GM18873 (cell line): ENCODE measurements around the gene CYP4F2.
"Not testable (repeated sequence)": the region's sequence is repeated elsewhere in the genome, so short reads cannot be mapped to it uniquely, and the experiment has no call there.

Experiments
- ATAC-seq: cut with Tn5 transposase; IDR thresholded peaks from one replicate; pipeline ENCODE4 v1.9.1; 2021; ENCODE audit warnings: mild to moderate bottlenecking, moderate library complexity, moderate number of reproducible peaks; ENCODE audit not compliant: unreplicated experiment, low FRiP score

The CYP4F2 gene

GRCh38 chr19:15862444-15862843, 35.4 kb downstream of the CYP4F2 start:
- no peak for ATAC-seq

GRCh38 chr19:15860522-15860921, 37.4 kb downstream of the CYP4F2 start:
- ATAC-seq: no peak

GRCh38 chr19:15859187-15859586, 38.7 kb downstream of the CYP4F2 start:
- no peak for ATAC-seq

DNA sequence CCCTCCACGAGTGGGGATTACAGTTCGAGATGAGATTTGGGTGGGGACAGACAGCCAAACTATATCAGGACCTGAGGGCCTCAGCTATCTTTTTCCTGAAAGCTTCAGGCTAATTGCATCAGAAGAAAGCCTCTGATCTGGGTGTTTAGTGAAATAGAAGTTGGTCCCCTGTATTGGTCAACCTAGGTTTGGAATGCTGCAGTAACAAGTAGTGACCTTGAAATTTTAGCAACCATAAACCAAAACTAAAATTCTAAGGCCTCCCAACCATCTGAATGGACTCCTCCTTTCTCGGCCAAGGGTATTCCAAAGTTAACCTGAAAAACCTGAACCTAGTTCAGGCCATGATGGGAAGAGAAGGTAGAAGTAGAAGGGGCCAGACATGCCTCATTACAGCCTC, 47.5 kb downstream of the CYP4F2 start:
- ATAC-seq: no peak

GRCh38 chr19:15846923-15847322, 51.0 kb downstream of the CYP4F2 start:
- no peak for ATAC-seq

- ATAC-seq: not testable (repeated sequence)
Observed at GRCh38 chr19:15843894-15844222, 54.0 kb downstream of the CYP4F2 start.

DNA sequence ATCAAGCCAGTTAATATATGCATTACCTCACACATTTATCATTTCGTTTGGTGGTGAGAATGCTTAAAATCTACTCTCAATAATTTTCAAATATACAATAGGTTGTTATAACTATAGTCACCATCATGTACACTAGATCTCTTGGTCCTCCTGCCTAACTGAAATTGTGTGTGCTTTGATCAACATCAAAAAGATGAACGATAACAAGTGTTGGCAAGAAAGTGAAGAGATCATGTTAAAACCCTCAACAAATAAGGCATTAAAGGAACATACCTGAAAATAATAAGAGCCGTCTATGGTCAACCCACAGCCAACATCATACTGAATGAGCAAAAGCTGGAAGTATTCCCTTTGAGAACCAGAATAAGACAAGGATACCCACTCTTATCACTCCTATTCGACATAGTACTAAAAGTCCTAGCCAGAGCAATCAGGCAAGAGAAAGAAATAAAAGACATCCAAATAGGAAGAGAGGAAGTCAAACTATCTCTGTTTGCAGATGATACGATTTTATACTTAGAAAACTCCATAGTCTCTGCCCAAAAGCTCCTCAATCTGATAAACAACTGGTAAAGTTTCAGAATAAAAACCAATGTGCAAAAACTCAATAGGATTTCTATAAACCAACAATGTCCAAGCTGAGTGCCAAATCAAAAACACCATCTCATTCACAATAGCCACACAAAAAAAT, 54.5 kb downstream of the CYP4F2 start:
- no peak for ATAC-seq

- ATAC-seq: no peak
Observed at GRCh38 chr19:15841875-15842569, 55.9 kb downstream of the CYP4F2 start.

DNA sequence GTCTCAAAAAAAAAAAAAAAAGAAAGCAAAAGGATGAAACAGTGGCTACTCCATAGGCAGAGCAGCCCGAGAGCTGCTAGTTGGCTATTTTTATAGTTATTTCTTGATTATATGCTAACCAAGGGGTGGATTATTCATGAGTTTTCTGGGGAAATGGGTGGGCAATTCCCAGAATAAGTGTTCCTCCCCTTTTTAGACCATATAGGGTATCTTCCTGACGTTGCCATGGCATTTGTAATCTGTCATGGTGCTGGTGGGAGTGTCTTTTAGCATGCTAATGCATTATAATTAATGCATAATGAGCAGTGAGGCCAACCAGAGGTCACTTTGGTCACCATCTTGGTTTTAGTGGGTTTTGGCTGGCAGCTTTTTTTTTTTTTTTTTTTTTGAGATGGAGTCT, 57.0 kb downstream of the CYP4F2 start:
- ATAC-seq: no peak

DNA sequence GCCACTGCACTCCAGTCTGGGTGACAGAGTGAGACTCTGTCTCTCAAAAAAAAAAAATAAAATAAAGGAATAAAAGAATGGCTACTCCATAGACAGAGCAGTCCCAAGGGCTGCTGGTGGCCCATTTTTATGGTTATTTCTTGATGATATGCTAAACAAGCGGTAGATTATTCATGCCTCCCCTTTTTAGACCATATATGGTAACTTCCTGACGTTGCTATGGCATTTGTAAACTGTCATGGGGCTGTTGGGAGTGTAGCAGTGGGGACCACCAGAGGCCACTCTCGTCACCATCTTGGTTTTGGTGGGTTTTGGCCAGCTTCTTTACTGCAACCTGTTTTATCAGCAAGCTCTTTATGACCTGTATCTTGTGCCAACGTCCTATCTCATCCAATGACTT, 58.0 kb downstream of the CYP4F2 start:
- not testable (repeated sequence) for ATAC-seq

- ATAC-seq: no peak
Observed at GRCh38 chr19:15838351-15838750, 59.5 kb downstream of the CYP4F2 start.

- ATAC-seq: no peak
Observed at GRCh38 chr19:15837221-15837731, 60.6 kb downstream of the CYP4F2 start.

DNA sequence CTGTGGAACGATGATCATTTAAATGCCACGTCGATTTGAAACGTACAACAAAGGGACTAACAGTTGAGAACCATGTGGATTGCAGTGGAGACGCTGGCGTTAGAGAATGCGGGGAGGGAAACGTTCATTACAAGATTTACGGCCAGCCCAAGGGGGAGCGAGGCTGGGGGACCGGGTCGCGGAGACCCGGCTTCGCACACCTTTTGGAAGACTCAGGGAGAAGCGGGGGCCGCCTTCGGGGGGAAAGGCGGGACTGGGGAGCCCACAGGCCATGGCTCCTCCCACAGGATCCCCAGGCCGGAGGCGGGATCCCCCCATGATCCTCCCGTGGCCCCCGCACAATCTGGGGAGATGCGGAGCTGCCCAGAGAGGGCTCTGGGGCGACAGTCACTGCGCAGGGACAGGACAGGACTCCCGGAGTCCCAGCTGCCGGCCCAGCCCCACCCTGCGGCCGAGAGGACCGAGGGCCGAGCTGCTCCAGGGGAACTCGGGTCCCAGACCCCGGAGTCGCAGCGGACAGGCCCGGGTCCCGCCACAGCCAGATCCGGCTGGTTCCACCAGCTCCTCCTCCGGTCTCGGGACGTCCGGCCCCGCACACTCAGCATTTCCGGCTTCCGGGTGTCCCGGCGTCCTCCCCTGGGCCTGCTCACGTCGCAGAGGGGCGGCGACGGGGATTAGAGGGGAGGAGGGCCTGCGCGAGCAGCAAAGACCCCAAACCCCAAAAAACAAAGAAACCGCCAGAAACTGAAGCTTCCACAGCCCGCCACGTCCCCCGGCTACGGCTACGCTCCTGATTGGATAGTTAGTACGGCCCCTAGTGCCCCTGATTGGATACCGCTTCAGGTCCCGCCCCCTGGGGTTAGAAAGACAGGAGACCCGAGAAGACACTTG, 61.3 kb downstream of the CYP4F2 start:
- ATAC-seq: peak; percentile 97

GRCh38 chr19:15835565-15836329, 62.1 kb downstream of the CYP4F2 start:
- ATAC-seq: not testable (repeated sequence)

DNA sequence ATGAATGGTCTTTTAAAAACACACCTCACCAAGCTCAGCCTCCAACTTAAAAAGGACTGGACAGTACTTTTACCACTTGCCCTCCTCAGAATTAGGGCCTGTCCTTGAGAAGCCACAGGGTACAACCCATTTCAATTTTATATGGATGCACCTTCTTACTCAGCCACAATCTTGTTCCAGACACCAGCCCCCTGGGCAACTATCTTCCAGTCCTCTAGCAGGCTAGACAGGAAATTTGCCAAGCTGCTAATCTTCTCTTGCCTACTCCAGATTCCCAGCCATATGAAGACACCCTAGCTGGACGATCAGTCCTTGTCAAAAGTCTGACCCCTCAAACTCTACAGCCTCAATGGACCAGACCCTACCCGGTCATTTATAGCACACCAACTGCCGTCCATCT, 63.6 kb downstream of the CYP4F2 start:
- not testable (repeated sequence) for ATAC-seq

GRCh38 chr19:15831626-15832025, 66.2 kb downstream of the CYP4F2 start:
- ATAC-seq: no peak

GRCh38 chr19:15829786-15830185, 68.1 kb downstream of the CYP4F2 start:
- ATAC-seq: no peak

DNA sequence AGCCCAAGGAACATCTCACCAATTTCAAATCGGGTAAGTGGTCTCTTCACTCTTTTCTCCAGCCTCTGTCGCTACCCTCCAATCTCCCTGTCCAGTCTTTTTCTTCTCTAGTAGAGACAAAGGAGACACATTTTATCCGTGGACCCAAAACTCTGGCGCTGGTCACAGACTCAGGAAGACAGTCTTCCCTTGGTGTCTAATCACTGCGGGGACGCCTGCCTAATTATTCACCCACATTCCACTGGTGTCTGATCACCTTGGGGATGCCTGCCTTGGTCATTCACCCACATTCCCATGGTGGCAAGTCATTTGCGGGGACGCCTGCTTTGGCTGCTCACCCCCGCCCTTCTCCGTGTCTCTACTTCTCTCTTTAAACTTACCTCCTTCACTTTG, 68.6 kb downstream of the CYP4F2 start:
- ATAC-seq: no peak

DNA sequence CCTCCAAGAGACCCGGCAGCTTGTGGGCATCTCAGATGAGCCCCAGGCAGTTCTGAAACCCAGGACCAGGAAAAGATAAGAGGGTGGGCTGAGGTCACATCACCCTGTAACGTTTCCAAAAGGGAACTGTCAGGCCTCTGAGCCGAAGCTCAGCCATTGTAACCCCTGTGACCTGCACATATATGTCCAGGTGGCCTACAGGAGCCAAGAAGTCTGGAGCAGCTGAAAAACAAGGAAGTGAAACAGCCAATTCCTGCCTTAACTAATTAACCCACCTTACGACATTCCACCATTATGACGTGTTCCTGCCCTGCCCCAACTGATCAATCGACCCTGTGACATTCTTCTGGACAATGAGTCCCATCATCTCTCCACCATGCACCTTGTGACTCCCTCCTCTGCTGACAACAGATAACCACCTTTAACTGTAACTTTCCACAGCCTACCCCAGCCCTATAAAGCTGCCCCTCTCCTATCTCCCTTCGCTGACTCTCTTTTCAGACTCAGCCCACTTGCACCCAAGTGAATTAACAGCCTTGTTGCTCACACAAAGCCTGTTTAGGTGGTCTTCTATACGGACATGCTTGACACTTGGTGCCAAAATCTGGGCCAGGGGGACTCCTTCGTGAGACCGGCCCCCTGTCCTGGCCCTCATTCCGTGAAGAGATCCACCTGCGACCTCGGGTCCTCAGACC, 69.1 kb downstream of the CYP4F2 start:
- not testable (repeated sequence) for ATAC-seq

DNA sequence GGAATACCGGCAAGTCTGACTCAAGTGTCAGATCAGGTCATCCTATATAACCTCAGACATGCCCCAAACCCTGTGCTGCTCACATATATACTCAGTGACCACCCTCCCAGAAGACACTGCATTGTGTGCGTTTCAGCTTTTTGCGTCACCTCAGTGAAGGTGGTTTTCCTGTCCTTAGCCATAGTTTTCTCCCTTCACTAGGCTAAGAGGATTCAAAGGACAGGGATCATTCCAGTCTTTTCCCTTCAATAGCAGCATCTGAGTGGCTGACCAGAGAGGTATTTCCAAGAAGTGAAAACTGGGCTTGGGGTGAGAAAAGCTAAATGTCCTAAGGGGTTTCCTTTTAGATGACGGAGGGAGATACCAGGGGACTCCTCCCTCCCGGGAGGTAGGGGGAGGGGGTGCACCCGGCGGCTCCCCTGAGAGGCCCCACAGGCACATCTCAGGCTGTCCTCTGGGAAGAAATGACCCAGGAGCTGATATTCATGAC, 69.7 kb downstream of the CYP4F2 start:
- no peak for ATAC-seq
